ENCODE measurements around the gene MRM3.
"Not testable (repeated sequence)": the region's sequence is repeated elsewhere in the genome, so short reads cannot be mapped to it uniquely, and the experiment has no call there.

MRM3 gene, protein sequence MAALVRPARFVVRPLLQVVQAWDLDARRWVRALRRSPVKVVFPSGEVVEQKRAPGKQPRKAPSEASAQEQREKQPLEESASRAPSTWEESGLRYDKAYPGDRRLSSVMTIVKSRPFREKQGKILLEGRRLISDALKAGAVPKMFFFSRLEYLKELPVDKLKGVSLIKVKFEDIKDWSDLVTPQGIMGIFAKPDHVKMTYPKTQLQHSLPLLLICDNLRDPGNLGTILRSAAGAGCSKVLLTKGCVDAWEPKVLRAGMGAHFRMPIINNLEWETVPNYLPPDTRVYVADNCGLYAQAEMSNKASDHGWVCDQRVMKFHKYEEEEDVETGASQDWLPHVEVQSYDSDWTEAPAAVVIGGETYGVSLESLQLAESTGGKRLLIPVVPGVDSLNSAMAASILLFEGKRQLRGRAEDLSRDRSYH

DNA sequence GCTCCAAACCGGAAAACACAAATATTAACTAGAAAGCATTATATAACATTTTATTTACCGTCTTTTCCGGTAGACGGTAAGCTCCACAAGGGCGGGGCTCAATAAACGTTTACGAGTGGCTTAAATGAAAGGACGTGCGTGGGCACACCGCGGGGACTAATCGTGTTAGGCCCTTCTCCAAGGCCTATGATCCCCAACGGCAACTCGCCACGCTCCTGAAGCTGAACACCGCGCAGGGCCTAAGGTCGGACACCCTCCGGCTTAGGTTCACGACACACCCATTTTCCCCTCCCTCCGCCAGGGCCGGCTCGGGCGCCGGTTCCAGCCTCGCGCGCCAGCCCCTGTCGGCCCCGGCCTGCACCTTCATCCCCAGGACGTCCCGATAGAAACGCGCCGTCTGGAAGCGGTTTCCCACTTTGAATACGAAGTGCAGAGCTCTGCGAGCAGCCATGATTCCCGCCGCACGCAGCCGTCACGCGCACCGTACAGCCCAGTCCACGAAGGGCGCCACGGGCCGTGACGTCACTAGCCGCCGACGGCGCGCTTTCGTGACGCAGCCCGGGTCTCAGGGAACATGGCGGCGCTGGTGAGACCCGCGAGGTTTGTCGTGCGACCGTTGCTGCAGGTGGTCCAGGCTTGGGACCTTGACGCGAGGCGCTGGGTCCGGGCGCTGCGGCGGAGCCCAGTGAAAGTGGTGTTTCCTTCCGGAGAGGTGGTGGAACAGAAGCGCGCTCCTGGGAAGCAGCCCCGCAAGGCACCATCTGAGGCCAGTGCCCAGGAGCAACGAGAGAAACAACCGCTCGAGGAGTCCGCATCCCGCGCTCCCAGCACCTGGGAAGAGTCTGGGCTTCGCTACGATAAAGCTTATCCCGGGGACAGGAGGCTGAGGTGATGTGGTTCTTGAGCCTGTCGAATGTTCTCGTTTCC lies at the start of gene MRM3, which contains the start of gene GLOD4:
Gene MRM3, plus strand, starts transcription at position 549 of the 927 bp plus-strand sequence. Its CDS starts 26 bp downstream, at position 575.
Gene GLOD4, minus strand, starts transcription at position 476 of the 927 bp plus-strand sequence. Its CDS starts 25 bp downstream, at position 451.
- DNase-seq = peak; percentile 69

DNA sequence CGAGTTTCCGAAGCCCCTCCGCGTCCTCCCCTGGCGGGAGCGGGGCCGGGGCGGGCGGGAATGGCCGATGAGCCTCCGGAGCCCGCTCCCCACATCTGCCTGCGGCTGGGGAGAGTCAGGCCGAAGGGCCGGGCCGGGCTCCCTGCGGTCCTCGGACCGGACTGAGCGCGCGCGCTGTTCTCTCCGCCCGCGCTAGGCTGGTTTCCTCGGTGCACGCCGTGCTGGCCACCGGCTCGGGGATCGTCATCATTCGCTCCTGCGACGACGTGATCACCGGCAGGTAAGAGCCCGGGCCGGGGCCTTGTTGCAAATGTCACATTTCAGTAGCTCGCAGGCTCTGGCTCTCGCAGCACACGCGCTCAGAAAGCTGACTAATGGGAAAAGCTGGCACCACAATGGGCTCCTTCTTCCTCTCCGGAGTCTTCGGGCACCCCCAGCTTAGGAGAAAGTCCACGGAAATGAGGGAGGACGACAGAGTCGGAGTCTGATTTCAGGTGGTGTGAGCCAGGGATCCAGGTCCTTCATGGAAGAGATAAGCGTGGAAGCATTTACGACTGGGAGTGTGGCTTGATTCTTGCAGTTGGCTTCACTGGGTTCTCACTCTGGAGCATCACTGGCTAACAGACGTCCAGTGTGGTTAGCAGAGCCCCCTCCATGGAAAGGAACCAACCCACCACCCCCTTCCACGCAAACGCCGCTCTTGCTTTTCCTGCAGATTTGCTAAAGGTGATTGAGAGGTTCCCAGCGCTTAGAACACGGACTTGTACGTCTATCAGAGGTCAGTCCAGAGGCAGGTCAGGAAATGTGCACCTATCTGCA lies 49.0 kb upstream of the MRM3 start:
- no peak for DNase-seq

DNA sequence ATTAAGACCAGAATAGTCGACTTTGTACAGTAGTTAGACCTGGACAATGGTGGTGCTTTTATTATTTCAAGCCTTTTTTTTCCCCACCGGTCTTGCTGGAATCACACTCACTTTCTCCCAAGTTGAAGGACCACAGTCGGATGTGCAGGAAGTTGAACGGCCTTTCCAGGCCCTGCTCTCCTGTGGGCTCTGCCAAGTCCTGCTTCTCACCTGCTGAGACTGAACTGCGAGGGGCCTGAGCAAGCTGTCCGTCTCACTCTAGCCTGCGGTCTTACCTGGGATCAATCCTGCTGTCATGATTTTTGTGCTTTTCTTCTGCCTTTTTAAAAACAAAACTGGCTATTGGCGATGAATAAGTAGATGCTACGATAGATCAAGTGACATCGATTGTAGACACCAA lies 48.4 kb upstream of the MRM3 start:
- no peak for DNase-seq

DNA sequence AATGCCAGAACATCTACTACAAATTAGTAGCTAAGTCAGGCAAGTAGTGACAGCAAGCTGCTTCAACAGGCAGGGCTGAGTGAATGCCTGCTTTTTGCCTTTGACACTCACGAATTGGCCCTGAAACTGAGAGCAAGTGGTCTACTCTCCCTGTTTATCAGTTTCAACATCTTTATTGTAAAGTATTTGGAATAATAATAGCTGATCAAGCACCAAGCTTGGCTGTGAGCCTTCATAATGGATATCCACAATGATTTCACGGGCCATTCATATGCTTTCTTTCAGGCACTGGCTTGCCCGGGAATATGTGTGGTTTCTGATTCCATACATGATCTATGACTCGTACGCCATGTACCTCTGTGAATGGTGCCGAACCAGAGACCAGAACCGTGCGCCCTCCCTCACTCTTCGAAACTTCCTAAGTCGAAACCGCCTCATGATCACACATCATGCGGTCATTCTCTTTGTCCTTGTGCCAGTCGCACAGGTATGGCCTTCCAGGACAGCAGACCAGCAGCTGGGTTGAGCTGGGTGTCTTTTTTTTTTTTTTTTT lies 44.5 kb upstream of the MRM3 start:
- DNase-seq = no peak

DNA sequence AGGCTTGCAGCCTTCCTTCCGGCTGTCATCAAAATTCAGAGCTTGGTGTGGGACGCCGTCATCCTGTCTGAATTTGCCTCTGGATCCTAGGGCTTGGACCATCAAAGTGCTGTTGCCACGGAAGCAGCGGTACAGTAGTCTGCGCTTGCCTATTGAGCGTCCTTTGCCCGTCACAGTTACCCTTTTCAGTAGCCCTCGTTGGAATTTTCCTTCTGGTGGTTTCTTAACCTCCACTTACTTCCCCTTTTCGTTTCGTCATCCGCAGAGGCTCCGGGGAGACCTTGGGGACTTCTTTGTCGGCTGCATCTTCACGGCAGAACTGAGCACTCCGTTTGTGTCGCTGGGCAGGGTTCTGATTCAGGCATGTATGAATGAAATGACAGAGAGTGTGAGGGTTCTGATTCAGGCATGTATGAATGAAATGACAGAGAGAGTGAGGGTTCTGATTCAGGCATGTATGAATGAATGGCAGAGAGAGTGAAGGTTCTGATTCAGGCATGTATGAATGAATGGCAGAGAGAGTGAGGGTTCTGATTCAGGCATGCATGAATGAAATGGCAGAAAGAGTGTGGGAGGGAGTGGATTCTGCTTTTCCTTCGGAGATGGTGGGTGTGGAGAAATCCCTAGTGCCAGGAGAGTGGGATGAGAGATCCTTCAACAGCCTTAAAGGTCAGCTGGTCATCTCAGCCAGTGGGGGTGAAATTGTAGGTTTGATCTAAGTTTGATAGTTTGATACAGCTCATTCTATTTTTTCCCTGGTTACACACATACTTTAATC lies 41.7 kb upstream of the MRM3 start:
- no peak for DNase-seq

DNA sequence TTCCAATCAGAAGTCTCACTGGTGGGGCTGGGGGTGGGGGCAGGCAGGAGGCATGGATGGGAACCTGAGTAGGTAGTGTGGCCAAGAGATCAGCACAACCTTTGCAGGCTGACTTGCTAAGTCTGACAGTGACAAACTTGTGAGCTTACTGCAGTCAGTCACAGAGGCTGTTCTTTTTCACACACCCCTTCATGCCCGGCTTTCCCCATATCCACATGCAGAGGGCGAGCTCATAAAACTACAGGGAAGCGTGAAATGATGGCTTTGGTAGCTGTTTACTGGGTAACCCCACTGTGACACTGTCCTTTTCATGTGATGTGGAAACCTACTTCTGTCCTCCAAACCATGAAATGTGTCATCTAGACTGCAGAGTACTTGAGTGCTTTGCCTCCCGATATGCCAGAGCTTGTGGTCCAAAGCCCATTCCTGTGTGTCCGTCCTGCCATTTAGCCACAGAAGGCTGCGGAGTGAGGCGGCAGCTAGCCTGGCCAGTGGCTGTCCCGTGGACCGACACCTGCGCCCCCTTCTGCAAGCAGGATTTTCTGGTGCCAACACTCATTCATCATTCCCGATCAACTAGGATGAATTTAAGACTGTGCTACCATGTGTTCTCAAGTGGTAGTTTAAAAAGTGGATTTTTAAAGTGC lies 39.9 kb upstream of the MRM3 start:
- DNase-seq = no peak

DNA sequence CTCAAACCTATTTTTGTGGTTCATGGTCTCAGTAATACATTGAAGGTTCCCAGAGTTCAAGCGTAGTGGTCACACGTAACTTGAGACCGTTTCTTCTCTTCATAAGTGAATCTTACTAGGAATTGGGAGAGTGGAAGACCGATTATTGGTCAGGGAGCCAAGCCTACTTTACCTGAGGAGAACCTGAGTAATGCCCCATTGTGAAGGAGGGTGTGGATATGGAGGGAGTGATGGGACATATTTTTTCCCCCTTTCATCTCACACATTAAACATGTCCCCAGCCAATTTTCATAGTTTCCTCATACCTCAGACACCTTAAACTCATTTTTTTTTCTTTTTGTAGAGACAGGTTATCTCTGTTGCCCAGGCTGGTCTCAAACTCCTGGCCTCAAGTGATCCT lies 39.0 kb upstream of the MRM3 start:
- DNase-seq = no peak

DNA sequence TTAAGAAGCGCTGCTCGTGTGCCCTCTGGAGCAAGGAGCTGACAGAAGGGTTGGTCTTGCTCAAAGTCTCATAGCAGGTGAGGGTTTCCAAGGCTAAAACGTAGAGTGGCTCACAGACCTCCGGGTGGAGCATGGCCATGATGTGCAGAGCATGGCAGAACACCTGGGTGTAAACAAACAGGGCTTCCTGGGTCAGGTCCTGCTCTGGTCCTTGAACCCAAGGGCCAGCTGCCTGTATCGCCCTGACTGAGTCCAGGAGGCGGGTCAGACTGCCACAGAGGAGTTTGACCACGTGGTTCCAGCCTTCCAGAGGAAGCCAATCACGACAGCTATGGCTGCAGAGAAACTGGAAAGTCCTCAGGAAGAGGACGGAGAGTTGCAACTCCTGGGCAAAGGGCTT lies 37.2 kb upstream of the MRM3 start:
- DNase-seq = no peak

DNA sequence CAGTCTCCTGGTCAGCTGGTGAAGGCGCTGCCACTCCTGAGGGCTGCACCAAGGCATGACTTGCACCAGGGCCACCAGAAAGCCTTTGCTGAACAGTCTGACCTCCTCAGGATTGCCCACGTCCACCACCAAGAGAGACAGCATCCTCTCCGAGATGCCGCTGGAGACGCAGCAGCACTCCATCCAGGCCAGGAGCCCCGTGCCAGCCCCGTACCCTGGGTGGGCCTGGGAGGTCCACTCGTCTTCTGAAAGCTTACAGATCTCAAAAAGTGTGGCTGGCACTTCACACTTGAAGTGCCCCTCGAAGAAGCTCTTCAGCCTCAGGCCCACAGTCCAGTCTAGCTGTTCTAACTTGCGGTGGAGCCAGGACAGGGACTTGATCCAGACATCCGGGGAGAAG lies 36.7 kb upstream of the MRM3 start:
- no peak for DNase-seq

DNA sequence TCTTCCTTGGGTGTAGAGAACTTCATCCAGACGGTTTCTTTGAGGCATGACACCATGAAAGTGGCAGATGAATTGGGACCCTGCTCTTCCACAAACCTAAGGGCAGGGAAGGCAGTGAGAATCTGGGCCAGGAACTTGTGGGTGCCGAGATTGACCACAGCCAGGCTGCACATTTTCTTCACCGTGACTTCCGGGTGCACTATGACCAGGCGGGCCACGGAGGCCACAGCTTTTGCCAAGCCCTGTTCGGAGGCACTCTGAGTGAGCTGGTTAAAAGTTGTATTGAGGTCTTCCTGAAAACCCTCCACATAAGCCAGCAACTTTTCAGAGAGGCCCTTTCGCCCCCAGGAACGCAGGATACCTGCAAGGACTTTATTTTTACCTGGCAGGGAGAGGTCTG lies 36.0 kb upstream of the MRM3 start:
- DNase-seq = no peak

DNA sequence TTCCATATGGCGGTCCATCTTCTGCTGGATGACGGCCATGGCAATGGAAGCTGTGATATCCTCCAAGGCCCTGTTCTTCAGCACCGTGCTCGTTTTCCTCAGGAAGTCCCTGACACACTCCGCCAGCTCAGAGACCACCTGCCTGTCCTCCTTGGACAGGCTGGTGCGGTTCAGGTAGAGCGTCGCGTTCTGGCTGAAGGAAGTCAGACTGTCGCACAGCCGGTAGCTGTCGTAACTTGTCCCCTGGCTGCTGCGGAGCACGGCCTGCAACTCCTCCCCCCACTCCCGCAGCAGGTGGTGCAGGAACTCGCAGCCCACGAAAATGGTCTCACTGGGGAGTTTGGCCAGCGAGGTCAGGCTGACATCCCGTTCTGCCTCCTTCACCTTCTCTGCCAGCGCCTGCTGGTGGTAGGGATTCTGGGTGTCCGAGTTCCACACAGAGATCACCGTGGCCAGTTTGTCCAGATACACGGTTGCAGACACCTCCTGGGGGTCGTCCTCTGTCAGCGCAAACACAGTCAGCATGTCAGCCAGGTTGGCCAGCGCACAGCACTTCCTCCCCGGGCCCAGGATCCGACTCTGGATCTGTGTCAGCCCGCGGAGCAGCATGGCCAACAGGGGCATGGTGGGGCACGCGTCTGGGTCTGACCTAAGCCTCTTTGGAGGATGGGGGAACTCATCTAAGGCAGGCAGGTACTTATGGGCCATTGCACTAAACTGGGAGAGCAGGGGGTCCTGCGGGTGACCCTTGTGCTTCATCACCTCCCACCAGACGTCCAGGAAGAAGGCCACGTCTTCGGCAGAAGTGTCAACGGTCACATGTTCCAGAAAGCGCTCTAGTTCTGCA lies 35.1 kb upstream of the MRM3 start:
- DNase-seq = no peak

DNA sequence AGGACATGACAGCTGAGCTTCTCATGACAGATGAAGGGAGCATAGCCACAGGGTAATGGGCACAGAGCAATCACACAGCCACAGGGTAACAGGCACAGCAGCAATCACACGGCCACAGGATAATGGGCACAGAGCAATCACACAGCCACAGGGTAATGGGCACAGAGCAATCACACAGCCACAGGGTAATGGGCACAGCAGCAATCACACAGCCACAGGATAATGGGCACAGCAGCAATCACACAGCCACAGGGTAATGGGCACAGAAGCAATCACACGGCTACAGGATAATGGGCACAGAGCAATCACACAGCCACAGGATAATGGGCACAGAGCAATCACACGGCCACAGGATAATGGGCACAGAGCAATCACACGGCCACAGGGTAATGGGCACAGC lies 33.5 kb upstream of the MRM3 start:
- not testable (repeated sequence) for DNase-seq

DNA sequence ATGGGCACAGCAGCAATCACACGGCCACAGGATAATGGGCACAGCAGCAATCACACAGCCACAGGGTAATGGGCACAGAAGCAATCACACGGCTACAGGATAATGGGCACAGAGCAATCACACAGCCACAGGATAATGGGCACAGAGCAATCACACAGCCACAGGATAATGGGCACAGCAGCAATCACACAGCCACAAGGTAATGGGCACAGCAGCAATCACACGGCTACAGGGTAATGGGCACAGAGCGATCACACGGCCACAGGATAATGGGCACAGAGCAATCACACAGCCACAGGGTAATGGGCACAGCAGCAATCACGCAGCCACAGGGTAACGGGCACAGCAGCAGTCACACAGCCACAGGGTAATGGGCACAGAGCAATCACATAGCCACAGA lies 32.8 kb upstream of the MRM3 start:
- not testable (repeated sequence) for DNase-seq

DNA sequence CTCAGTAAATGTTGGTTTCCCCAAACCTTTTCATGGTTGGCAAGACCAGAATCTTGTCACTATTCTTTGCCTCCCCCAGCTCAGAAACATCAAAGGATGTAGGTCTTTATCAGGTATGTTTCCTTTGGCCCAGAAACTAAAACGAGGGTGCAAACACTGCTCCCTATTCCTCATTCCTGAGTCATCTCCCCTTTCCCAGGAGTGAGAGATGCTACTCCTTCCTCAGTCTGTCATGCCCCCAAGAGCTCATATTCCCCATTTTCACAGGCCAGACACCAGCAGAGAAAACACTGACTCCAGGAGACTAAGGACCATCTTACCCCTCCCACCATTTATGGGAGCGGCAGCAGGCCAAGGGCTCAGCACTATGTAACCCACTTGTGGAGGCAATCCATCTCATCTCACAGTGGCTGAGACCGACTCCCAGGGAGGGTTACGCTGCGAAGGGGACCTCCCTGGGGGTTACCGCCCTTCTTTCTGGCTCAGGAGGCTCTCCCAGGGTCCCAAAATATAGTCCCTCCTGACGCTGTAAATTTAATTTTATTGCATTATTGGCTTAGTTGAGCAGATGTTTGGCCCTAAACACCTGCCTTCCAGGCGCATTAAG lies 31.6 kb upstream of the MRM3 start:
- no peak for DNase-seq

DNA sequence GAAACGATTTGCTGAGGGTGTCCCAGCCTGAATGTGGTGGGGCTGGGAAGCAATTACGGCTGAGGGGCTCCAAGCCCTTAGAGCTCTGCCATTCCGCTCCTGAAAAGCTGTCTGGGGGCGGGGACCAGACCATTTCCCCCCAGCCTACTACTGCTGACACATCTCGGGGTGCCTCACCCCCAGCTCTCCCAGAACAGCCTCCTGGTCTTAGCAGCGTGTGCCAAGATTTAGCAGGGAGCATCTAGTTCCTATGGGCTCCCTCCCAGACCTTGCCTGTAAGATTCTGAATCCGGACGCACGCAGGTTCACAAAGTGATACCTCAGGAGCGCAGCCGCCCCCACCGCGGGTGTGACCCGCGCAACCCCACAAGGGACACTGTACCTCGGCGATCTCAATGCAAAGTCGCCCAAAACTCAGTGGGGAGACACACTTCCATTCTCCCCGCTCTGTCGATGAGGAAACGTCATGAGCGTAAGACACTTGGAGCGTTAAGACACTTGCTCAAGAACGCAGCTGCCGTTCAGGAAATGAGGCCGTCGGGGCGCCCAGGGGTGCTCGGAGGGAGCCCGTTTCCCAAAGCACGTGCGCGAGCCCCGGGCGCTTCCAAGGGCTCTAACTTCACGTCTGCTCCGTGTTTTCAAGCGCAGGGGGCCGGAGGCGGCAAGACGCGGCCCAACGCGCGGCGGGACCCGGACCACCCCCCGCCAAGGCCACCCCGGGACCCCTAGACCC lies 30.7 kb upstream of the MRM3 start:
- no peak for DNase-seq

DNA sequence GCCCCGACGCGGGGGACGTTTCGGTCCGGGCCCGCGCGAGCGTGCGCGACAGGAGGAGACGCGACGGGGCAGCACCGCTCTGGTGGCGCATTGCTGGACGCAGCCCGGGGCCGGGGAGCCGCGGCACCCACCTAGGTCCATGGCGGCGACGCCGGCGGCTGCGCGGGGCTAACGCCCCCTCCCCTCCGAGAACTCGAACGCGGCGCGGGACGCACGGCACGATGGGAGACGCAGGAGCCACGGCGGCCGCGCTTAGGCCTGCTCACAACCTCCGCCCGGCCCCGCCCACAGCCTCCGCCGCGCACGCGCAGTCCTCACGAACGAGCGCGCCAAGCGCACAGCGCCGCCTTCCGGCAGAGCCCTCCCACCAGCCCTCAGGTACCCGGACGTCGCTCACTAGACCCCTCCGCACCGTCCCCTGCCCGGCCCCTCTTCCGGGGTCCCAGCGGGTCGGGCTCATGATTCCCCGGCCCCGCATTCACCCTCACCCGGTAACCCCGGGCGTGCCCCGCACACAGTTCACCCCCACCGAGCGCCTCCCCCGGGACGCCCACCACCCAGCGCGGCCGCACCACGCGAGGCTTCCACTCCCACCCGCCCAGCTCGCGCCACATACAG lies 30.0 kb upstream of the MRM3 start, which contains the start of gene GEMIN4:
Gene GEMIN4, minus strand, starts transcription at position 263 of the 618 bp plus-strand sequence. Its CDS starts 122 bp downstream, at position 141.
- peak; percentile 63 for DNase-seq

DNA sequence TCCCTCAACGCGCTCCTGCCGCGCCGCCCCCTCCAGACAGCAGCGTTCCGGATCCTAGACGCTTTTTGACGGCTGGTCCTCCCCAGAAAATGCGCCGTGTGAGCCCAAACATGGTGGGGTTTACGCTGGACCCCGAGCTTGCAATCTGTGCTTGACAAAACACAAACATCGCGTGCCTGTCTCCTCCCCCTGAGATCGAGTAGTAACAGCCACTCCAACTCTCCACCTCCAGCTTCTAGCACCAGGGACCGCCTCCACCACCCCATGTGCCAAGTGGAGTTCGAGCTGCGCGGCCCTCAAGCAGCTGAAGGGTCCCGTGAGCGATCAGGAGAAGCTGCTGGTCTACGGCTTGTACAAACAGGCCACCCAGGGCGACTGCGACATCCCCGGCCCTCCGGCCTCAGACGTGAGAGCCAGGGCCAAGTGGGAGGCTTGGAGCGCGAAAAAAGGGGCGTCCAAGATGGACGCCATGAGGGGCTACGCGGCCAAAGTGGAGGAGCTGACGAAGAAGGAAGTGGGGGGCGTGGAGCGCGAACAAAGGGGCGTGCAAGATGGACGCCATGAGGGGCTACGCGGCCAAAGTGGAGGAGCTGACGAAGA lies 29.4 kb upstream of the MRM3 start:
- DNase-seq = no peak

DNA sequence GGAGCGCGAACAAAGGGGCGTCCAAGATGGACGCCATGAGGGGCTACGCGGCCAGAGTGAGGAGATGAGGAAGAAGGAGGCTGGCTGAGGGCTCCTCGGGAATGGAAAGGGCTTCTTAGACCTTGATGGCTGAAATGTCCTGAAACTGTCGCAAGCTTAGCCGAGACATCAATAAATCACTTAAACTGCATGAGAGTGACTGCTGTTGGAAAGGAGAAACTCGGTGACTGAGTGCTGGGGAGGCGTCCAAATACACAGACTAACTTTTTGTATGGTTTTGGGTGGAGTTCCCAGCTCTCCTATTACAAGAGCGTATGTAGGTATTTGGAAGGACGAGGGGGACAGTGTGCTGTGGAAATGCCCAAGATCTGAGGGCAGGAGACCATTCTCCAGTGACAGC lies 28.7 kb upstream of the MRM3 start:
- no peak for DNase-seq

Measured in GOT3 (cell line).